EL (cell line): ENCODE measurements around the gene FAM193B.
A peak's percentile ranks its signal among the peaks of the same experiment; 100 is the strongest.
"Not testable (repeated sequence)": the region's sequence is repeated elsewhere in the genome, so short reads cannot be mapped to it uniquely, and the experiment has no call there.

Source experiments
- DNase-seq: peaks from one replicate; pipeline ENCODE4 v3.0.0-alpha.2; 2016

Gene FAM193B

GRCh38 chr5:177536386-177536785, 18.0 kb downstream of the FAM193B start:
- no peak for DNase-seq

DNA sequence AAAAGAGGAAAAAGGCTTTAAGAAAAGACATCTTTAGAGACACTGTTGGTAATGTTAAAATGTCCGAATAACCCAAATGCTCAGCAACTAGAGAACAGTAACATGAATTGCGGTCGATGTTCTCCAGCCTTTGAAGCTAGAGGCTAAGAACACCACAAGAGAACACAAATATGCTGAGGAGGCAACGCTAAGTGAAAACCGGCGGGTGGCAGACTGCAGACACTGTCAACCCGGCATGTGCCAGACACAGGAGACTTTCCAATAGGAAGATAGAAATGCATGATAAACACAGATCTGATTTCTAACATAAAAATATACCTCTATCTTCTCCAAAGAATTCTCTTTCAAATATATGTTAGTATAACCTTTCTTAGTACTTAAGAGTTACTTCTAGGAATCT, 19.2 kb downstream of the FAM193B start:
- DNase-seq, result no peak

GRCh38 chr5:177534433-177534832, 19.9 kb downstream of the FAM193B start:
- DNase-seq, result not testable (repeated sequence)

DNA sequence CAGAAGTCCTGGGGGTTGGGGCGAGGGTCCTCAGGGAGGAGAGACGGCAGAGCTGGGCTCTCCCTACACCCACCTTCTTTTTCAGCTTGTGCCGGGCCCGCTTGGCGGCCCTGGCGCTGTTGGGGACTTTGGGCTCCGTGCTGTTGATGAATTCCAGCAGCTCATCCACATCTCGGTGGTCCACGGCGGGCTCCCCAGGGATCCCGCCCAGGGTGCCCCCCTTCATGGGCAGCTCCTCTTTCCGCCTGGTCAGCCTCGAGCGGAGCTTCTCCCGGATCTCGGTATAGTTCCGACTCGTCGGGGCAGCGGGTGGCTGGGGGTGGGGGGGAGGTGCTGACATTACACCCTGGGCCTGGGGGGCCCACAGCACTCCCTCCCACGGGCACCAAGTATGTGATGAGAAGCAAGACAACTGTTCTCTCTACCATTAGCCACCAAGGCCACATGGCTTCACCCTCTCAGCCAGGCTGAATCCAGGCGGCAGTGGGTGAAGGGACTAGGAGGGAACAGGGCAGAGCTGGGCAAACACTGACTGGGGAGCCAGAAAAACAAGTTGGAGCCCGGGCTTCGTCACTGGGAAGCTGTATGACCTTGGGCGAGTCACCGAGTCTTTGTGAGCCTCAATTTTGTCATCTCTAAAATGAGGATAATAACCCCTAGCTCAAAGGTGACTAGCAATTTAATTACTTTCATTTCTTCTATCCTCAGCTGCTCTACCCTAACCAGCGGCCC, 23.0 kb downstream of the FAM193B start:
- DNase-seq, result no peak

DNA sequence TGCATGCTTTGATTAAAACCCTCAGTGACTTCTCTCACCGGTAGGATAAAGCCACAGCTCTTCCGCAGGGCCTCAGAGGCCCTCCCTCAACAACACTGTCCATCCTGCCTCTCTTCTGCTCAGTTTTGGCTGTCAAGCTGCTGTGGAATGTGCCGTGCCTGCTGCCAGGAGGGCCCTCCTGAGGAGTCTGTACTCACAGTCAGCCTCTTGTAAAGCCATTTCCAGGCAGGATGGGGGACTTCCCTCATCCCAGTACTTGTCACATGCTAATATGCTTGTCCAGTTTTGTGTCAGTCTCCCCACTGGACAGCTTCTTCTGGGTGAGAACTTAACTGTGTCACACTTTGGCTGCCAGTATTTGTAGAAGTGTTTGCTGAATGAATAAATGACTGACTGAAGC, 23.7 kb downstream of the FAM193B start:
- DNase-seq, result no peak

DNA sequence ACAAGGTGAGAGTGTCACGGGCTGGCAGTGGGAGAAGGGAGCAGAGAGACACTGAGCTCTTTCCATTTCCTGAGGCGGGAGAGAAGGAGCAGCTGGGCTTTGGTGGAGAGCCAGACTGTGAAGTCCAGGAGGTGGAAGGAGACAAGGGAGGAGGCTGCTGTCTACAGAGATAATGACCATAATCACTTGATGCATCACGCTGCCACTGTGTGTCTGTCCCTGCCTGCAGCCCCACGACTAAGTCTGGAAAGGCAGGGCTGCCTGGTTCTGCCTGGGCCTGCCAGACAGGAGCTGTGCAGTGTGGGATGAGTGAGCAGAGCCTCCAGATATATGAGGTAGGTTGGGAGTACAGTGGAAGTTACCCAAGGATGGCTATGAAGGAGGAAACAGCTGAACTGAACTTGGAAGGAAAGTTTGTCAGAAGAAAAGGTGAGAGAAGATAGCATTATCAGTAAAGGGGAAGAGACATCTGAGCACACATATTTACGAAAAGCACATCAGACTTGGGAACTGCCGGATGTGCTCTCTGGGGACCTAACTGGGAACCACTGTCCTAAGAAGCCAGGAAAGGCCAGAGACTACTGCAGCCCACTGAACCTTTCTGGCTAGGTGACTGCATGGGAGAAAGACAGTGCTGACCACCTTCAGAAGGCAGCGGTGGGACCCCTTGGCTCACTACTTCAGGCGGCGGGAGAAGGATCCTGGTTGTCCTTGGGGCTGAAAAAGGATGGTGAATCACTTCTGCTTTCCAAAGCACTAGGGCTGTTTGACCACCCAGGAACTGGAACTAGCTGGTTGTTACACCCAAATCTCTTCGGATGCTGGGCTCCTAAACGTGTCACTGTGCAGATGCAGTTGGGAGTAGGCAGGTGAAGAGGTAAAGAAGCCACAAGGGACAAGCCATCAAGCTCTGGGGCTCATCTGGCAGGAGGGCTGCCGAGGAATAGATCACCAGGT, 24.8 kb downstream of the FAM193B start:
- no peak for DNase-seq

GRCh38 chr5:177528631-177529030, 25.7 kb downstream of the FAM193B start:
- no peak for DNase-seq

DNA sequence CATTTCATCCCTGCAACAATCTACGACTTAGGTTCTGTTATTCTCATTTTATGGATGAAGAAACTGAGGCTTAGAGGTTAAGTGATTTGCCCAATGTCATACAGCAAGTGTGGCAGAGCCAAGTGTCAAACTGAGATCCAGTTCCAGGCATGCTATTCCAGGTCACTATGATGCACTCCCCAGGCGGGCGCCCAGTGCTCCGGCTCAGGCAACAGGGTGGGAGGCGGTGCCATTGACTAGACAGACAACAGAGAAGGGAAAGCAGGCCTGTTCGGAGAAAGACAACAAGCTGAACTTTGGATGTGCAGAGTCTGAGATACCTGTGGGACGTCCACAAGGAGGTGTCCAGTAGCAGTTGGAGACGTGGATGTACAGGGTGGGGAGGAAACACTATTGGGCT, 26.8 kb downstream of the FAM193B start:
- DNase-seq, result no peak

DNA sequence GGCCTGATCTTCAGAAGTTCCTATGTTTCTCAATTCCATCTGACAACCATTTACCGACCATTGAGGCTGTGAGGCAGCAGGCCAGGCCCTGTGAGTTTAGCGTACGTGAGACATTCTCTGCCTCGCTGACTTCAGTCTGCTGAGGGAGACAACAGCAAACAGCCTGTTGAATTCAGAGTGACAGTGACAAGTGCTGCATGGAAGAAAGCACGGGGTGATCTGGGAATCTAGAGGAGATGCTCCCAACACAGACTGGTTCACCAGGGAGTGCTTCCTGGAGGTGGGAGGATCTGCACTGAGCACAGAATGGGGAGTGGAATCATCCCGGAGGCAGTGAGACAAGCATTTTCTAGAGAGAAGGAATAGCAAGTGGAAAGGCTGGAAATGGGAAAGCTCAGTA, 27.6 kb downstream of the FAM193B start:
- DNase-seq, result no peak

GRCh38 chr5:177526191-177526590, 28.2 kb downstream of the FAM193B start:
- no peak for DNase-seq

DNA sequence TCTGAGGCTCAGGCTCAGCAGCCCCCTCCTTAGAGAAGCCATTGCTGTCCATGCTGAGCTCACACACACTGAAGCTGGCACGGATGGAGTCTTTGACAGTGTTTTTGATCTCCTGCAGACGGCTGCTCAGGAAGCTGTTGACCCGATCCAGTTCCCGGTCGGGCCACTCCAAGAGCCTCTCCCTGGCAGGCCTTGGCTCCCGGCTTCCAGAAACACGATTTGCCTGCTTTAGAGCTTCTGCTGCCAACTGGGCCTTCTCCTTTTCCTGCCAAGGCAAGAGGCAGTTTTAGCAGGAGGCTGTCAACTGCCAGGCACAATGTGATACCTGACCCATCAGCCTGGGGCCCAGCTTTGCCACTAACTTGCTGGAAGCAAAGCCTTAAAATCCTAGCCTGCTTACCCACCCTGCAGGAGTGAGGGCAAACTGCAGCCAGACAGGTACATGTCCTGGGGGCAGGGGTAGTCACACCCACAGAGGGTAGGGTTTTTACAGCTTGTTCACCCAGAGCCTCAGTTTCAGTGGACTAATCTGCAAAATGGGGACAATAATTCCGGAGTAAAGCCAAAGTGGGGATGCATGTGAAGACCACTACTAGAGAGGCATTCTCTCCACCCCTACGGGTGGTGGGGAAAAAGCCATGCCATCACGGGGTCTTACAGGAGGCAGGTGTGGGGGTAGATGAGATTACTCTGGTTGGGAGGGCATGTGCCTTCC, 29.3 kb downstream of the FAM193B start:
- DNase-seq, result no peak

GRCh38 chr5:177524539-177524900, 29.8 kb downstream of the FAM193B start:
- no peak for DNase-seq

- no peak for DNase-seq
Measured at GRCh38 chr5:177523711-177524538, 30.4 kb downstream of the FAM193B start.

- DNase-seq, result no peak
Measured at GRCh38 chr5:177520916-177521513, 33.3 kb downstream of the FAM193B start.

DNA sequence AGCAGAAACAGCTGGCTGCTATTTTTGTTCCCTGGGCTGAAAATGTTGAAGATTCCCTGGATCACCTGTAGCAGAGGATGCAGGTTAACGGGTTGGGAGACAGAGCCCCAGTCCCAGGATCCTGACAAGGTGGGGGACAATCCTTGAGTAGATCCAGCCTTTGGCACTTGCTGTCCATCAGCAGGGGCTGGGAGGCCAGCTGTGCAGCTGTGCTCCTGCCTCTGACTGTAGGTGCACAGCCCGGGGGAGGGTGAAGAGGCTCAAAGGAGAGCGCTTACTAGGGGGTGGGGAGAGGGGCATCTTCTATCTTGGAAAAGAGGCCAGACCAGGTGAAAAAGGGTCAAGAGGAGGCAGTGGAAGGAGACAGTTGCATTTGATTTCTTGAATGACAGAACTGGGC, 34.1 kb downstream of the FAM193B start:
- DNase-seq, result no peak

GRCh38 chr5:177519463-177520235, 34.7 kb downstream of the FAM193B start:
- DNase-seq, result no peak

DNA sequence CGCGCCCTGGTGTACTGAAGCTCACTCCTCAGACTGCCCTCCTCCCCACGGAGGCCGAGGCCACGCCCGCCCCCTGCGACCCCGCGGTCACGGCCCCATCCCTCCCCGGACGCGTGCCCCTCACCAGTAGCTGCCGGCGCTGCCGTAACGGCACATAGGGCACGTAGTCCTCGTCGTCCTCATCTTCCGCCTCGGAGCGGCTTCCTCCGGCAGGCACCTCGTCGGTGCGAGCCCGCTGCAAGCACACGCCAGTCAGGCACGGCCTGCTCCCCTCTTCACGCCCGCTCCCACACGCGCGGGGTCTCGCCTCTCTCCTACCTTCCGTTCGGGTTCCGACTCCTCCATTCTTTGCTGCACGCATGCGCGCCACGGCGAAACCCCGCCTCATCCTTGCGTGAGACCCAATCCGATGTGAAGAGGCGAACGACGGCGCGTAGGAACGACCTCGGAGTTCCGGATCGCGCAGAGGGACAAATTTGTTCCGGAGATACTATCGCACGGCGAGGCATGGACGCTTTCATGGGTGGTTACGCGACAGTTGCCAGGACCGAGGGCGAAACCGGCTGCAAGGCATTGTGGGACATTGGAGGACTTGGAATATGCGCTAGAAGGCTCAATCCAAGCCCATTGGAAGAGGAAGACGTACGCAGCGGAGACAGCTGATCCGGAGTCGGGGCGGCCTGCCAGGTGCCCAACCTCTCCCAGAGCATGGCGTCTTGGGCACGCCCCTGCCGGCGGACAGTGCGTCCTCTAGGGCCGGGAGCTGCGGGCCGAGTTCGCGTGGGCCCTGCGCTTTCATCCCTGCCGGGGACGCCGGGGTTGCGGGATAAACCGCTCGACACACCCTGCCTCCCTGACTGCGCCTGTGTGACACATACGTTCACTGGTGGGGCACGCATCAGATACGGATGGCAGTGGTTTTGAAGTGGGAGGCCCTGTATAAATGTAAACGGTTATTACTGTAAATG, 37.5 kb downstream of the FAM193B start, which contains the start of gene DDX41:
Gene DDX41 (minus strand): TSS at position 361 of the 968 bp plus-strand sequence. CDS start 16 bp downstream, at position 345.
- DNase-seq, result peak; percentile 99

- DNase-seq, result no peak
Measured at GRCh38 chr5:177515580-177515979, 38.8 kb downstream of the FAM193B start.

DNA sequence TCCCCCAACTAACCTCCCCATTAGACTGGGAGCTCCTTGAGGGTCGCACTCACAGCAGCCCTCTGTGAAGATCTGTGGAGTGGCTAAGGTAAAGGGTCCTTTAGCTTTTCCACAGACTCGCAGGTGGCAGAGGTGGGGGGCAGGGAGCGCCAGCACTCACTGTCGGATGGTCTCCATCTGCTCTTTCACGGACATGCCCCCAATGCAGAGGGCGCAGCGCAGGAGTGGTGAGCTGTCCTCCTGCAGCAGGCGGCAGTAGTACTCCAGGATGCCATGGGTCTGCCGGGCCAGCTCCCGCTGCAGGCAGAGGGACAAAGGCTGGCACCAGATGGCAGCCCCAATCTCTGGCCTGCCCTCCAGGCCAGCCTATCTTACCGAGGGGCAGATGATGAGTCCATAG, 39.8 kb downstream of the FAM193B start:
- DNase-seq, result no peak

- DNase-seq, result no peak
Measured at GRCh38 chr5:177513500-177513899, 40.9 kb downstream of the FAM193B start.
